ENCODE measurements around the gene ADGRL1. TPM values are rescaled to one million over a fixed set of nuclear protein-coding genes. Genes with fewer than 3 reads are reported as not detected.
A peak's percentile ranks its signal among the peaks of the same experiment; 100 is the strongest.

Gene ADGRL1
- total and polyA plus RNA-seq, 9 of the 15 experiments (the other 6 are each of a cell fraction or from before 2014, with no cell fraction given), result 0.14 to 37.0 (median 8.6) TPM

- TF ChIP-seq PHF20 (IDR thresholded peaks at IDR 0.05; ENCODE audit: partially characterized antibody) (peak; percentile 44), RBM22 (IDR thresholded peaks at IDR 0.05; ENCODE audit: low read depth, low read length, poor library complexity, severe bottlenecking) (peak; percentile 86), ETV1 (tag; conservative IDR thresholded peaks at IDR 0.05; ENCODE audit: low read depth) (peak; percentile 39; the same call in 1 of the 2 replicates), ZBTB7A (IDR thresholded peaks at IDR 0.05; ENCODE audit: borderline replicate concordance, control insufficient read depth, low read depth, low read length) (peak; percentile 79; the same call in 1 of the 2 replicates), ZNF280A (IDR thresholded peaks at IDR 0.05; ENCODE audit: low read depth, partially characterized antibody) (no peak), ZNF780A (CRISPR knock-in tag; IDR thresholded peaks at IDR 0.05) (no peak), MXD1 (CRISPR knock-in tag; IDR thresholded peaks at IDR 0.05; ENCODE audit: borderline replicate concordance, poor library complexity, severe bottlenecking) (no peak), ZFX (CRISPR knock-in tag; IDR thresholded peaks at IDR 0.05) (peak; percentile 56; the same call in 1 of the 2 replicates), RBM14 (IDR thresholded peaks at IDR 0.05; ENCODE audit: borderline replicate concordance, insufficient read depth, low read depth, low read length) (0 out of 2 replicates have a peak, but pooled peaks have one; percentile 94)
Observed at GRCh38 chr19:14135985-14136508, 69.9 kb downstream of the ADGRL1 start (continued).
